Measurements from ENCODE around the gene HIPK2.

DNA sequence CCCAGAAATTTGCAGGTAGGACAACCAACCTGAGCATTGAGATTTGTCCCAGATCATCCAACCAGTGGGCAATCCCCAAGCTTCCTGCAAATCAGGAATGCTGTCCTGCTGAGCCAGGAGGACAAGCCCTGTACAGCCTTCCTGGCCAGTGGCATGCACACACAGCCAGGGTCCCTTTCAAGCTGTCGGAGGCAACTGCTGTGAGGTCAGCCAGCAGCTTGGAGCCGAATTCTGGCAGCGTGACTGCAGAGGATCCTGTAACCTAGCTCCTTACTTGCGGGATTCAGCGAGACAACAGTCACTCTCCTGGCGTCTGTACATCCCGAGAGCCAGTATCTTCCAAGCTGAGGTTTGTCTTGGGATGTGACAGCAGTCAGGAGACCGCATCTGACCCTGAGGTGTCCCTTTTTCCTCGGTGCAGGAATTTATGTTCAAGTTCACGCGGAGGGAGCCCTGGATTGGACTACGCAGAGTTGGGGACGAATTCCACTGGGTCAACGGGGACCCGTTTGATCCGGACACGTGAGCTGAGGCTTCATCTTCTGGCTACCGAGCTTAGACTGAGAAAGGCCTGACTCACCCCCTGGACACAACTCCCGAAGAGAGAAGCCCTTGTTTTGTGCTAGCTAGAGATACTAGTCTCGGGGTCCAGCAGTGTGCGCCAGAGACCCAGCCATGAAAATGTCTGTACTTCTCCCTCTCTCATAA is 236.0 kb downstream of the HIPK2 start:
- TF ChIP-seq, protein P1, sequence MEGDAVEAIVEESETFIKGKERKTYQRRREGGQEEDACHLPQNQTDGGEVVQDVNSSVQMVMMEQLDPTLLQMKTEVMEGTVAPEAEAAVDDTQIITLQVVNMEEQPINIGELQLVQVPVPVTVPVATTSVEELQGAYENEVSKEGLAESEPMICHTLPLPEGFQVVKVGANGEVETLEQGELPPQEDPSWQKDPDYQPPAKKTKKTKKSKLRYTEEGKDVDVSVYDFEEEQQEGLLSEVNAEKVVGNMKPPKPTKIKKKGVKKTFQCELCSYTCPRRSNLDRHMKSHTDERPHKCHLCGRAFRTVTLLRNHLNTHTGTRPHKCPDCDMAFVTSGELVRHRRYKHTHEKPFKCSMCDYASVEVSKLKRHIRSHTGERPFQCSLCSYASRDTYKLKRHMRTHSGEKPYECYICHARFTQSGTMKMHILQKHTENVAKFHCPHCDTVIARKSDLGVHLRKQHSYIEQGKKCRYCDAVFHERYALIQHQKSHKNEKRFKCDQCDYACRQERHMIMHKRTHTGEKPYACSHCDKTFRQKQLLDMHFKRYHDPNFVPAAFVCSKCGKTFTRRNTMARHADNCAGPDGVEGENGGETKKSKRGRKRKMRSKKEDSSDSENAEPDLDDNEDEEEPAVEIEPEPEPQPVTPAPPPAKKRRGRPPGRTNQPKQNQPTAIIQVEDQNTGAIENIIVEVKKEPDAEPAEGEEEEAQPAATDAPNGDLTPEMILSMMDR (conservative IDR thresholded peaks at IDR 0.05; ENCODE audit: low read depth, low read length) = no peak
- TF ChIP-seq EZH2 (IDR thresholded peaks at IDR 0.05; ENCODE audit: borderline replicate concordance, low read depth, low read length, poor library complexity, severe bottlenecking) = no peak
